Measurements from ENCODE around the gene CAMK4.

Gene CAMK4

DNA sequence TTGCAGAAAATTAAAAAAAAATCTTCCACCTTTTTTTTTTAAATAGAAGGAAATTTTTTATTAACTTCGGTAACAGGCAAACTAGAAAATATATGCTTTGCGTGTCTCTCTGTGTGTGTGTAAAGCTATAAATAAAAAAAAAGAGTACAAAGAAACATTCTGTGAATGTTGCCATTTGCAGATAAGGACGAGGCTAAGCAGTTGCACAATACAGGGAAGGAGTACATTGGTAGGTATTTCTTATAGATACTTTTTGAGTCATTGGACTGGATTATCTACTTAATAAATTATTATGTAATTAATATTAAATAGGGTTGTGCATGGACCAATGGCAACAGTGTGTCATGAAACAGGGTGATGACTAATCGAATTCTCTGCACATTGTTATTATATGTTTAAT, 102.4 kb downstream of the CAMK4 start:
- TF ChIP-seq, protein P1, sequence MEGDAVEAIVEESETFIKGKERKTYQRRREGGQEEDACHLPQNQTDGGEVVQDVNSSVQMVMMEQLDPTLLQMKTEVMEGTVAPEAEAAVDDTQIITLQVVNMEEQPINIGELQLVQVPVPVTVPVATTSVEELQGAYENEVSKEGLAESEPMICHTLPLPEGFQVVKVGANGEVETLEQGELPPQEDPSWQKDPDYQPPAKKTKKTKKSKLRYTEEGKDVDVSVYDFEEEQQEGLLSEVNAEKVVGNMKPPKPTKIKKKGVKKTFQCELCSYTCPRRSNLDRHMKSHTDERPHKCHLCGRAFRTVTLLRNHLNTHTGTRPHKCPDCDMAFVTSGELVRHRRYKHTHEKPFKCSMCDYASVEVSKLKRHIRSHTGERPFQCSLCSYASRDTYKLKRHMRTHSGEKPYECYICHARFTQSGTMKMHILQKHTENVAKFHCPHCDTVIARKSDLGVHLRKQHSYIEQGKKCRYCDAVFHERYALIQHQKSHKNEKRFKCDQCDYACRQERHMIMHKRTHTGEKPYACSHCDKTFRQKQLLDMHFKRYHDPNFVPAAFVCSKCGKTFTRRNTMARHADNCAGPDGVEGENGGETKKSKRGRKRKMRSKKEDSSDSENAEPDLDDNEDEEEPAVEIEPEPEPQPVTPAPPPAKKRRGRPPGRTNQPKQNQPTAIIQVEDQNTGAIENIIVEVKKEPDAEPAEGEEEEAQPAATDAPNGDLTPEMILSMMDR (IDR thresholded peaks at IDR 0.05; ENCODE audit: control insufficient read depth, insufficient read depth, low read depth, low read length, missing control alignments) = no peak
- no peak overlapping the region for H3K4me3 ChIP-seq (ENCODE audit: control insufficient read depth, low read depth, low read length)
- no peak for DNase-seq (ENCODE audit: low read depth)

DNA sequence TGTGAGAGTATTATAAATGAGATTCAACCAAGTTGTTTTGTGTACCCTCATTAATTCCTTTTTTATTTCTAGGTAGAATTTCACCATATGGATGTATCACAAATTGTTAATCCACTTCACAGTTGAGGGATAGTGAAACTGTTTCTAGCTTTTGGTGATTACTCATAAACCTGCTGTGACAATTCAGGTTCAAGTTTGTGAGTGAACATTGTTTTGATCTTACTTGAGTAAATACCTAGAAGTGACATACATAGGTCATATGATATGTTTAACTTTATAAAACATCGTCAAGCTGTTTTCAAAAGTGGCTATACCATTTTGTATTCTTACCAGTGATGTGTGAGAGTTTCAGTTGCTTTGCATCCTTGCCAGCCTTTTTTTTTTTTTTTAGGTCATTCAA, 112.9 kb downstream of the CAMK4 start:
- no peak for DNase-seq (ENCODE audit: low read depth)
- TF ChIP-seq, protein P1 (IDR thresholded peaks at IDR 0.05; ENCODE audit: control insufficient read depth, insufficient read depth, low read depth, low read length, missing control alignments) = no peak
- H3K4me3 ChIP-seq (ENCODE audit: control insufficient read depth, low read depth, low read length) = no peak overlapping the region

DNA sequence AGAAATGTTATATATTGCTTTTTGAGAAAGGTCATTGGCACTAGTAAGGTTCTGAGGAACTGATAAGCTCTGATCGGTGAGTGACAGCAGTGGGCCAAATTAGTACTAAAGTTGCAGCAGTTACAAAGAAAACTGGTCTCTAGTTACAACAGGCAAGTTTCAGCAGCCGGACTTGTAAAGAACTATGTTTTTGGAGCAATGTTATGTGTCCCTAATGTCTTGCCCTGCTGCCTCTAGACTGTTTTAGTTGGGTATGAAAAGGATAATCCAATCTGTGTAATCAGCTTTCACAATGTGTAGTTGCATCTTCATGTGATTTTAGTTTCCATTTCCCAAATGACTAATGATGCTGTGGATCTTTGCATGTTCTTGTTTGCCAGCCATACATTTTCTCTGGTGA, 113.5 kb downstream of the CAMK4 start:
- no peak overlapping the region for H3K4me3 ChIP-seq (ENCODE audit: control insufficient read depth, low read depth, low read length)
- TF ChIP-seq, protein P1 (IDR thresholded peaks at IDR 0.05; ENCODE audit: control insufficient read depth, insufficient read depth, low read depth, low read length, missing control alignments) = no peak
- DNase-seq (ENCODE audit: low read depth) = no peak

DNA sequence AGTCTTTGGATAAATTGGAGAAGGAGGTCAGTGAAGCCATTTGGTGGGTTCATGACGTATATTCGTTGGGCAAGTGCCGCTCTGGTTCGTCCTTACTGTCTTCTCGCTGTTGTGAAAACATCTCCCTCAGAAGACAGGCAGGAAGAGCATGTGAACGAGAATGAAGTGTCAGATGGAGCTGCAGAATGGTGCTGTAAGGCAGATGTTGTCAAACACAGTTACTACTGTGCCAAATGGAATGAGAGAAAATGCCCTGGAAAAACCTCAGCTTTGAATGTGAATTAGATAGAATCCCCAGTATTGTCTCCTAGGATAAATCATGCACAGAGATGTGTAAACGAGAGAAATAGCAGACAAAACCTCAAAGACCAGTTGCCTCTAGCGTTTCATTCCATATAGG, 121.5 kb downstream of the CAMK4 start:
- TF ChIP-seq, protein P1 (IDR thresholded peaks at IDR 0.05; ENCODE audit: control insufficient read depth, insufficient read depth, low read depth, low read length, missing control alignments) = no peak
- no peak for DNase-seq (ENCODE audit: low read depth)

DNA sequence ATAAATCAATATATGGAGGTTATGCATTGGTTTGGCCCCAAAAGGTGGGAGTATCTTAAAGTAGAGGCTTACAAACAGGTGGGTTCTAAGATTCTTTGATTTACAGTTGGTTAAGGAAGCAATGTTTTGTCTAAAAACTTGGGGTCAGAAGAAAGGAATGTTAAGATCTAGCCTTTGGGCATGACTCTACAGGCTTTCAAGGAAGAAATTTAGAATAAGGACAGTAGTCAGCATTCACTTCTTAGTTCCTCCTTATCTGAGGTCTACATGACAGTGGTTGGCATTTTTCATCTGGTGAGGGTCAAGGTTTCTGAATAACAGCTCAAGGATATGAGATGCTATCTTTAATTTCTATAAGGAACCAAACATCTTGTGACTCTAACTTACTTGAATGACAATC, 122.8 kb downstream of the CAMK4 start:
- TF ChIP-seq, protein P1 (IDR thresholded peaks at IDR 0.05; ENCODE audit: control insufficient read depth, insufficient read depth, low read depth, low read length, missing control alignments) = no peak
- no peak overlapping the region for H3K4me3 ChIP-seq (ENCODE audit: control insufficient read depth, low read depth, low read length)
- no peak for DNase-seq (ENCODE audit: low read depth)

More for the DNA sequence above, 121.5 kb downstream of the CAMK4 start:
- H3K4me3 ChIP-seq (ENCODE audit: control insufficient read depth, low read depth, low read length) = no peak overlapping the region

DNA sequence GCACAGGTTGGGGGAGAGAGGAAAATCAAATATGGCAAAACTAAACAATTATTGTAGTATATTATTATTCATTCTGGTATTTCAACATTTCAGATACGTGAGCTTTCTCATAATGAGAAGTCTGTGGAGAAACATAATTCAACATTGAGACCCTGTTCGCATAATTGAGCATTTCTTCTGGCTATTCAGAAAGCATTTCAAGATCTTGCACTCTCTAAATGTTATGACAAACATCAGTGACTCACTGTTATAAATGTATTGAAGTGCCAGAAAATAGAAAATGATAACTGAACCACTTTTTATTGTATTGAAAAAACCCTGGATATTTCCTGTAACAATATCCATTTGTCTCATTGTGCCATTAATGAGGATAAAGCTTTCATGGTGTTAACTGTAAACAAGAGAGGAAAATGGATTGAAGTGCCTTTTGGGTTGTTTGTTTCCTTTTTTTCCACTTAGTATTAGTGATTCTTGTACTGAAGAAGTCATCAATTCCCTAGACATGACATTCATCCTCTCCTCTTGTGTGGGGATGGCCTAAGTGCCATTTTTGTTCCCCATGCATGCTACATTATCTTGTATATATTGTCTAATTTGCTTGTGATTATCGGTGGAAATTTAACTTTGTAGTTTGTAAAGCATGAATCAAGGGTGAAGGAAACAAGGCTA, 124.6 kb downstream of the CAMK4 start:
- H3K4me3 ChIP-seq (ENCODE audit: control insufficient read depth, low read depth, low read length) = no peak overlapping the region
- TF ChIP-seq, protein P1 (IDR thresholded peaks at IDR 0.05; ENCODE audit: control insufficient read depth, insufficient read depth, low read depth, low read length, missing control alignments) = no peak
- no peak for DNase-seq (ENCODE audit: low read depth)
